ENCODE results near the gene KMO. TPM values are rescaled to one million over a fixed set of nuclear protein-coding genes. Genes with fewer than 3 reads are reported as not detected.

Gene KMO
- total RNA-seq, 1 experiment from 2014 or later, result not detected

- H2BK12ac ChIP-seq (ENCODE audit: insufficient read length, low read depth, low read length), result no peak overlapping the region
- H3K79me1 ChIP-seq (ENCODE audit: insufficient read depth, low read depth, low read length, poor library complexity, severe bottlenecking), result no peaks in the 10 kb centered on the region
- no peak overlapping the region for H2BK5ac ChIP-seq (ENCODE audit: insufficient read length, low read length)
- H3K9me3 ChIP-seq (ENCODE audit: control insufficient read depth, low read depth, low read length), result no peaks in the 10 kb centered on the region
- no peaks in the 10 kb centered on the region for H3K27me3 ChIP-seq (ENCODE audit: insufficient read depth, low read length)
- H3K27me3 Mint-ChIP-seq (ENCODE audit: low read depth), result peaks cover 2% of the 10 kb centered on the region
- no peak overlapping the region for H3K27ac ChIP-seq (ENCODE audit: insufficient read length, low read depth, low read length)
- H3K23ac ChIP-seq (ENCODE audit: insufficient read length, low read depth, low read length), result no peak overlapping the region
- no peak overlapping the region for H2AK5ac ChIP-seq (ENCODE audit: insufficient read length, low read length)
- no peaks in the 10 kb centered on the region for H4K20me1 ChIP-seq (ENCODE audit: control insufficient read depth, insufficient read depth, insufficient read length)
- peaks cover 3% of the 10 kb centered on the region for H3K23me2 ChIP-seq (ENCODE audit: insufficient read length, low read depth, low read length, poor library complexity, severe bottlenecking)
- H3K4me2 ChIP-seq (ENCODE audit: insufficient read depth, insufficient read length, low read length), result no peak overlapping the region
- H3K27ac Mint-ChIP-seq, result no peak overlapping the region
- no peak for TF ChIP-seq CTCF (conservative IDR thresholded peaks at IDR 0.05)
- H2BK120ac ChIP-seq (ENCODE audit: low read depth, low read length, poor library complexity, severe bottlenecking), result no peak overlapping the region
- H3K9ac ChIP-seq (ENCODE audit: extremely low read depth, insufficient read length, low read length), result no peak overlapping the region
- DNase-seq, result no peak
- H3K14ac ChIP-seq (ENCODE audit: insufficient read depth, low read length), result no peak overlapping the region
- H3K36me3 Mint-ChIP-seq (ENCODE audit: insufficient read depth in 1 of 3, low read depth in 3 of 3), result peaks cover 26 to 33% (median 27%) of the 10 kb centered on the region in 3 experiments
- peaks cover 1% of the 10 kb centered on the region in 2 experiments; a peak in 1 of 5 replicates for H3K9me3 Mint-ChIP-seq
- no peak overlapping the region for H2AFZ ChIP-seq (ENCODE audit: low read length)
- H3K4me1 ChIP-seq (ENCODE audit: insufficient read depth, low read length), result peaks cover 6% of the 10 kb centered on the region; the same call in 1 of the 2 replicates
- H3K4ac ChIP-seq (ENCODE audit: low read depth, low read length), result no peak overlapping the region
- no peak overlapping the region for H3K18ac ChIP-seq (ENCODE audit: insufficient read length, low read depth, low read length)
- H3K56ac ChIP-seq (ENCODE audit: insufficient read length, low read depth, low read length), result no peak overlapping the region
- H3K4me3 Mint-ChIP-seq, result no peak overlapping the region
- H4K91ac ChIP-seq (ENCODE audit: insufficient read length, low read depth, low read length), result no peak overlapping the region
- no peak overlapping the region for H4K8ac ChIP-seq (replicated peaks; ENCODE audit: insufficient read length, low read depth, low read length)
- no peak overlapping the region for H3T11ph ChIP-seq (ENCODE audit: low read length)
- WGBS (ENCODE audit: extremely low coverage, insufficient read length, low lambda C conversion rate), result no CpG with 5 or more reads among the region's 4 CpGs
- no peak overlapping the region for H4K5ac ChIP-seq (ENCODE audit: insufficient read length, low read depth, low read length)
- H3K79me2 ChIP-seq (ENCODE audit: insufficient read depth, low read length), result peaks cover 20% of the 10 kb centered on the region; the same call in 1 of the 2 replicates
- H2BK15ac ChIP-seq (ENCODE audit: low read depth, low read length), result no peak overlapping the region
- H2BK20ac ChIP-seq (ENCODE audit: low read depth, low read length, poor library complexity, severe bottlenecking), result no peak overlapping the region
- peaks cover 29 to 32% of the 10 kb centered on the region in 2 experiments for H3K4me1 Mint-ChIP-seq
These were observed 103.5 kb downstream of the KMO start for GRCh38 chr1:241635556-241636152.
